ENCODE results near the gene ARHGAP24. TPM values are rescaled to one million over a fixed set of nuclear protein-coding genes. Genes with fewer than 3 reads are reported as not detected.

The ARHGAP24 gene
- total and polyA plus RNA-seq, 3 donors from 2014 or later, result 5.7 to 9.9 (median 9.4) TPM

- DNase-seq, result no peak
- intact Hi-C loops (cut with DNase I; ENCODE audit: low total_unique reads), result no loop called here
These were observed 495.6 kb downstream of the ARHGAP24 start for GRCh38 chr4:85970535-85970934.

GRCh38 chr4:85979276-85979675 lies 504.3 kb downstream of the ARHGAP24 start:
- intact Hi-C loops (cut with DNase I; ENCODE audit: low total_unique reads), result no loop called here
- no peaks in the 10 kb centered on the region for H3K27me3 ChIP-seq
- no peaks in the 10 kb centered on the region for H3K9me3 ChIP-seq
- no peak overlapping the region for H3K27ac ChIP-seq
- DNase-seq, result no peak
- no peaks in the 10 kb centered on the region for H3K4me1 ChIP-seq
- WGBS, 2 donors, result 79 to 86% methylated on average over 3 of the region's 3 CpGs
- TF ChIP-seq POLR2A (IDR thresholded peaks at IDR 0.05) (no peak), CTCF (IDR thresholded peaks at IDR 0.05) (no peak)
- no peaks in the 10 kb centered on the region for H3K36me3 ChIP-seq (ENCODE audit: low read depth, missing control alignments)
- no peak overlapping the region for H3K4me3 ChIP-seq

More at GRCh38 chr4:85970535-85970934, 495.6 kb downstream of the ARHGAP24 start:
- H3K27me3 ChIP-seq, result no peaks in the 10 kb centered on the region
- H3K4me1 ChIP-seq, result no peaks in the 10 kb centered on the region
- 52 to 75% methylated on average over 2 of the region's 2 CpGs for WGBS, 2 donors
- TF ChIP-seq CTCF (IDR thresholded peaks at IDR 0.05), result no peak
- no peak for TF ChIP-seq POLR2A (IDR thresholded peaks at IDR 0.05)
- H3K36me3 ChIP-seq (ENCODE audit: low read depth, missing control alignments), result no peaks in the 10 kb centered on the region
- no peak overlapping the region for H3K27ac ChIP-seq
- H3K9me3 ChIP-seq, result no peaks in the 10 kb centered on the region
- H3K4me3 ChIP-seq, result no peak overlapping the region

- no peaks in the 10 kb centered on the region for H3K27me3 ChIP-seq
- intact Hi-C loops (cut with DNase I; ENCODE audit: low total_unique reads), result no loop called here
- TF ChIP-seq CTCF (IDR thresholded peaks at IDR 0.05), result no peak
- no peak for TF ChIP-seq POLR2A (IDR thresholded peaks at IDR 0.05)
- no peak overlapping the region for H3K4me3 ChIP-seq
- H3K27ac ChIP-seq, result no peak overlapping the region
- no peaks in the 10 kb centered on the region for H3K4me1 ChIP-seq
- no peaks in the 10 kb centered on the region for H3K9me3 ChIP-seq
- DNase-seq, result no peak
- WGBS, 2 donors, result 85 to 97% methylated on average over 1 of the region's 1 CpG
- H3K36me3 ChIP-seq (ENCODE audit: low read depth, missing control alignments), result no peaks in the 10 kb centered on the region
These were observed 511.3 kb downstream of the ARHGAP24 start for GRCh38 chr4:85986266-85986665.

GRCh38 chr4:85993641-85994040 lies 518.7 kb downstream of the ARHGAP24 start:
- Histone ChIP-seq H3K27ac (no peak overlapping the region), H3K27me3 (no peaks in the 10 kb centered on the region), H3K36me3 (ENCODE audit: low read depth, missing control alignments) (no peaks in the 10 kb centered on the region), H3K4me3 (no peak overlapping the region), H3K4me1 (no peaks in the 10 kb centered on the region), H3K9me3 (no peaks in the 10 kb centered on the region)
- intact Hi-C loops (cut with DNase I; ENCODE audit: low total_unique reads), result no loop called here
- DNase-seq, result no peak
- no peak for TF ChIP-seq CTCF (IDR thresholded peaks at IDR 0.05)
- no peak for TF ChIP-seq POLR2A (IDR thresholded peaks at IDR 0.05)
- 86 to 94% methylated on average over 2 of the region's 2 CpGs for WGBS, 2 donors

- TF ChIP-seq CTCF (IDR thresholded peaks at IDR 0.05), result no peak
- no peak for TF ChIP-seq POLR2A (IDR thresholded peaks at IDR 0.05)
- no peaks in the 10 kb centered on the region for H3K4me1 ChIP-seq
- H3K4me3 ChIP-seq, result no peak overlapping the region
- no peaks in the 10 kb centered on the region for H3K36me3 ChIP-seq (ENCODE audit: low read depth, missing control alignments)
- intact Hi-C loops (cut with DNase I; ENCODE audit: low total_unique reads), result no loop called here
- H3K9me3 ChIP-seq, result no peaks in the 10 kb centered on the region
- H3K27ac ChIP-seq, result no peak overlapping the region
- no peaks in the 10 kb centered on the region for H3K27me3 ChIP-seq
- DNase-seq, result no peak
These were observed 519.6 kb downstream of the ARHGAP24 start for GRCh38 chr4:85994576-85994975.
